HG03442 (cell line): ENCODE measurements around the gene ZNF644.

ENCODE experiments used
- ATAC-seq: cut with Tn5 transposase; IDR thresholded peaks from one replicate; pipeline ENCODE4 v1.9.1; 2021; ENCODE audit warnings: mild to moderate bottlenecking, moderate library complexity; ENCODE audit not compliant: unreplicated experiment

ZNF644 gene

GRCh38 chr1:90990779-90991178 lies 31.1 kb downstream of the ZNF644 start:
- ATAC-seq, result no peak

DNA sequence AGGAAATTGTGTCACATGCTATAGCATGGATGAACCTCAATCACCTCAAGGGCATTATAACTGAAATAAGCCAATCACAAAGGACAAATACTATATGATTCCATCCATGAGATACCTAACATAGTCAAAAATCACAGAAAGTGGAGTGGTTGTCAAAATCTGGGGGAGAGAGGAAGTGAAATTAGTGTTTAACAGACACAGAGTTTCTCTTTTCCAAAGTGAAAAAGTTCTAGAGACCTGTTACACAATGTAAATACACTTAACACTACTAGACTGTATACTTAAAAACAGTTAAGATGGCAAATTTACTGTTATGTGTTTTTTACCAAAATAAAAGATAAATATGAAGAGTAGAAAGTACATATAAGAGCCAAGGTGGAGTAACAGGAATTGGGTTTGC lies 31.8 kb downstream of the ZNF644 start:
- no peak for ATAC-seq

GRCh38 chr1:90989302-90989701 lies 32.5 kb downstream of the ZNF644 start:
- ATAC-seq, result no peak

GRCh38 chr1:90987841-90988240 lies 34.0 kb downstream of the ZNF644 start:
- no peak for ATAC-seq

GRCh38 chr1:90986953-90987352 lies 34.9 kb downstream of the ZNF644 start:
- no peak for ATAC-seq

DNA sequence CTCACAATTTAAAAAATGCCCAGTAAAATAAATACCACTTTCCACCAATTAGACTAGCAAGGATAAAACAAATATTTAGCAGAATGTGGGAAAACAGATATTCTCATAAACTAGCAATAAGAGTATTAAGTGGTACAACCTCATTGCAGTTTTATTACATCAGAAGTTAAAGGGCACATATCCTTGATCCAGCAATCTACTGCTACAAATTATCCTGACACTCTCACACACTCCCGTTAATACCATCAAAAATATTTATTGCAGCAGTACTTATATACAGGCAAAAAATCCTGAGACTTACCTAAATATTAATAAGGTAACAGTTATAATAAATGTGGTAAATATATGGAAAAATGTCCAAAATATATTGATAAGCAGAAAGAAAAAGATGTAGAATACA lies 44.3 kb downstream of the ZNF644 start:
- ATAC-seq, result no peak

- ATAC-seq, result peak; percentile 60
These were observed 47.7 kb downstream of the ZNF644 start for GRCh38 chr1:90973897-90974798.

GRCh38 chr1:90970208-90970607 lies 51.6 kb downstream of the ZNF644 start:
- no peak for ATAC-seq

GRCh38 chr1:90969241-90969640 lies 52.6 kb downstream of the ZNF644 start:
- ATAC-seq, result peak; percentile 57

- no peak for ATAC-seq
These were observed 57.3 kb downstream of the ZNF644 start for GRCh38 chr1:90964444-90965035.

DNA sequence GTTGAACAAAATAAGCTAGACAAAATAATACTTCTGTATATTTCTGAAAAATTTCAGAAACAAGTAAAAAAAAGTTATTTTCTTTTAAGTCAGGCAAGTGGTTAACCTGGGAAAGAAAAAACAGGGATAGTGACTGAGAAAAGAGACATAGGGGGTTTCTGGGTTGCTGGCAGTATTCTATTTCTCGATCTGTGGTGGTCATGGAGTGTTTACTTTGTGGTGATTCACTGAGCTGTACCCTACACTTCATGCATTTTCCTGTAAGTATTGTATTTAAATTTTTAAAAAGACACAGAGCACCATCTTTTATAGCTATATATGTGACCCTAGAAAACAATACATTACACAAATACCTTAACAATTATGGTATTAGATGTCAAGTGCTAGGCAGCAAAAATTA lies 58.2 kb downstream of the ZNF644 start:
- no peak for ATAC-seq

GRCh38 chr1:90963236-90963635 lies 58.6 kb downstream of the ZNF644 start:
- no peak for ATAC-seq

- ATAC-seq, result peak; percentile 50
These were observed 62.3 kb downstream of the ZNF644 start for GRCh38 chr1:90959352-90960206.

GRCh38 chr1:90957497-90957896 lies 64.3 kb downstream of the ZNF644 start:
- ATAC-seq, result no peak

- ATAC-seq, result no peak
These were observed 66.1 kb downstream of the ZNF644 start for GRCh38 chr1:90955769-90956168.

- ATAC-seq, result no peak
These were observed 68.9 kb downstream of the ZNF644 start for GRCh38 chr1:90952906-90953305.

DNA sequence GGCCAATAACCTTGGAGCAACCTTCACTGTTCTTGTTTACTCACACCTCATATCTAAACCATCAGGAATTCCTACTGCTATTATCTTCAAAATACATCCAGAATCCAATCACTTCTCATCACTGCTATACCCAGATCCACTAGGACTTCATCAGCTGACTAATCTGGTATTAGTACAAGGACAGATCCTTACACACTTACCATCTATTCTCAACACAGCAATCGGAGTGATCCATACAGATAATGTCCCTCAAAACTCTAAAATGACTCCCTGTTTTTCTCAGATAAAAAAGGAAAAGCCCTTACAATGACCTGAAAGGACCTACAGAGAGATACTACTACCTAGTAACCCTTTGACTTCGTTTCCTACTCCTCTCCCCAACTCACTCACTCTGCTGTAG lies 70.8 kb downstream of the ZNF644 start:
- ATAC-seq, result no peak

GRCh38 chr1:90948301-90948700 lies 73.5 kb downstream of the ZNF644 start:
- no peak for ATAC-seq

DNA sequence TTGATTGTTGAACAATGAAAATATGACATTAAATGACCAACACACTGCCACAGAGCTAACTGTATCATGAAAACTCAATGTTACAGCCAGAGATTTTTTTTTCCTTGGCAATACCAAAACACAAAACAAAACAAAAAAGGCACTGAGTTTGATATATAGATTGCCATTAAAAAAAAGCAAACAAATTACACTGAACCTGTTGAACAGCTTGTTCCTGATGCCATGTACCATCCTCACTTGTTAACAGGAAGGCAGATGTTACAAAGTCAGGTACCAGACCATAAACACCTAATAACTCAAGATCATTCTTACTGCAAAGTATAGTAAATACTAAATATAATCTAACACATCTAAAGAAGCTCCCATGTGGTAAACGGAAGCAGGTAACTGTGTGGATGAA lies 75.2 kb downstream of the ZNF644 start:
- ATAC-seq, result no peak

DNA sequence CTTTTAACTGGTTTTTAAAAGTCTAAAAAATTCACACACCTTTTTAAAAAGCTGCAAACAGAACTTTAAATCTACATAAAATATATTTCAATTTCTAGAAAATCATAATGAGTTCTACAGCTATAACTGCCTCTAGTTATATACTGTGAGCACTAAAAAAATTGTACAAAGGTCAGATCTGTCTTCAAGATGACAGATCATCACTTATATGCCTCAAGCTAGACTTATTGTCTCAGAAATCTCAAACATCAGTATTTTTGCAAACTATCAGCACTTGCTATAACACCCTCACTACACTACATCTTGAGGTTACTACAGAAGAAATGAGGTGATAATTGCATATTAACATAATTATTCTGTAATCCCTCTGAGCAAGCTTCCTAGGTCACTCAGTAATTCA lies 76.5 kb downstream of the ZNF644 start:
- no peak for ATAC-seq

DNA sequence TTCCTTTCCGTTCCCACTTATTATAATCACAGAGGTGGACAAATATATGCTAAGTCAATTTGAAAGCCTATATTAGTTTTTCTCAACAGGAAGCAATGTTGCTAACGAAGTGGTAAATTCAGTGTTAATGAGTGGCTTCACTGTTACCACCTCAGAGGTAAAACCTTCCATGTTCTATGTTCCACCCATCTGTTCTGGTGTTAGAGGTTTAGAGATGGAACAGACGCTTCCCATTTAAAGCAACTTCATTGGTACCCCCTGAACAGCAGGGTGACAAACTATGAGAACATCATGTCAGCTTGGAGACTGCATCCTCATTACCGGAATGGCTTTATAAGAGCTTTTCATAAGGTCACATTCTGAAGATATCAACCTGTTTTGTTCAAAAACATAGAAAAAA lies 77.9 kb downstream of the ZNF644 start:
- ATAC-seq, result no peak

GRCh38 chr1:90940746-90941145 lies 81.1 kb downstream of the ZNF644 start:
- ATAC-seq, result no peak
